Measurements from ENCODE around the gene TWF2.

GRCh38 chr3:52216585-52217408, 22.2 kb downstream of the TWF2 start:
- TF ChIP-seq CTCF (IDR thresholded peaks at IDR 0.05) (no peak), POLR2A (IDR thresholded peaks at IDR 0.05) (no peak)

Measured in lower leg skin (tissue), 3 donors.